22Rv1 (cell line): ENCODE measurements around the gene NUMA1.
A peak's percentile ranks its signal among the peaks of the same experiment; 100 is the strongest.

Source experiments
- H3K27ac ChIP-seq: fragments of 450-650 bp; 2 replicates; pipeline ENCODE4 v1.5.1; 2017
- CTCF ChIP-seq: fragments of 450-650 bp; IDR thresholded peaks from 2 replicates; pipeline ENCODE4 v1.5.1; 2017; ENCODE audit warnings: mild to moderate bottlenecking
- ZFX ChIP-seq: fragments of 450-650 bp; IDR thresholded peaks from 2 replicates; pipeline ENCODE4 v1.6.1; 2017; ENCODE audit warnings: antibody characterized with exemption, borderline replicate concordance

NUMA1 gene

DNA sequence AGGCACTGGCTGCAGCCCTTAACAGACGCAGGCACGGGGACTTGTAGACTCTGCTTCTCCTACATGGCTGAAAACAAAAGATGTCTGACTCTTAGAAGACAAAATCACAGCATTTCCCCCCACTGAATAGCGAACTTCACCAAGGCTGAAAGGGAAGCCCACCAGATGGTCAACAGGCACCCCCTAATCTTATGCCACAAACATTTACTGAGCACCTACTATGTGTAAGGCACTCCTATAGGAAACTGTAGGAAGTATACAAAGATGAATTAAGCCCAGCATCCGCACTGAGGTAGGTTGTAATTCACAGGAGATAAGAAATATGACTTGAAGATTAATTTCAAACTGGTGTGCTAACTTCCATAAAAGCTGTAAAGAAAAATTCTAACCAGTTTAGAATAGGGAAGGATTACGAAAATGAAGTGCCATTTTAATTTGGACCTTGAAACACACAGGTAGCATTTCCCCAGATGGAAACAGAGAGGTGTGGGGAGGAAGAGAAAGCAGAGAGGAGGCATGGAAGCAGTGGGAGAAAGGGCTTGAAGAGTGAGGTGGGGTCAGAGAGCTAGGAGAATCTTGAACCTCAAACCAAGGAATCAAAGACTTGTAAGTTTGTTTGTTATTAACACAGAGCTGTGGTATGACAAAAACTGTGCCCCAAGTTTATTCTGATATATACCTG is 38.1 kb downstream of the NUMA1 start:
- TF ChIP-seq CTCF = no peak
- no peak for TF ChIP-seq ZFX

DNA sequence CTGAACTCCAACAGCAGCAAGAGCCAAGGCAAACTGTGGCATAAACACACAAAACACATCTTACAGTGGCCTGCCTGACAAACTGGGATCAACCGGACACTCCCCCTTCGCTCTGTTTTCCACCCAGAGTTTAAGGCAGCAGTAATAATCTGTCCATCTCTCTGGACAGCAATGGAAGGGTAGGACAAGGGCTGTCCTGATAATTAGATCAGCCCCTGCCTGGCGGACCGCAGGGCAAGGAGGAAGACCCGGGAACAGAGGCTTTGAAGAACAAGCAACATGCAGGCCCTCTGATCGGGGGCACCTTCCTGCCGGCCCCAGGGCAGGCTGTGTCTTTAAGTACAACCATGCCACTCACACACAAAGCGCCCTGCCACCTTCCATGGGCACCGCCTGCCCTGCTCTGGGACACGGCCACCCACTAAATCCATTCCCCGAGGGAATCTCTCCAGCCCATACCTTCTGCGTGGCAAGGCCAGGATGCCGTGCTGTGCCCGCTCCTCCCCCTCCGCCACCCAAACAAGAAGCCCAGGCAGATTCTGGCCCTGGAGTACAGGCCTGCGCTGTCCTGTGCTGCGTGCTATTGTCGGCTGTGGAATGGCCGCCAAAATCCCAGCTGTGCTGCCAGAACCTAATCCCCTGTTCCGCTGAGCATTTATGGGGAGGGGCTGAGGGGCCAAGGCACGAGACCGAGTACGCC is 38.8 kb downstream of the NUMA1 start:
- H3K27ac ChIP-seq = peak overlapping the region; percentile 99
- TF ChIP-seq ZFX = no peak
- TF ChIP-seq CTCF = no peak

More for the DNA sequence above, 38.1 kb downstream of the NUMA1 start:
- H3K27ac ChIP-seq = peak overlapping the region; percentile 99

DNA sequence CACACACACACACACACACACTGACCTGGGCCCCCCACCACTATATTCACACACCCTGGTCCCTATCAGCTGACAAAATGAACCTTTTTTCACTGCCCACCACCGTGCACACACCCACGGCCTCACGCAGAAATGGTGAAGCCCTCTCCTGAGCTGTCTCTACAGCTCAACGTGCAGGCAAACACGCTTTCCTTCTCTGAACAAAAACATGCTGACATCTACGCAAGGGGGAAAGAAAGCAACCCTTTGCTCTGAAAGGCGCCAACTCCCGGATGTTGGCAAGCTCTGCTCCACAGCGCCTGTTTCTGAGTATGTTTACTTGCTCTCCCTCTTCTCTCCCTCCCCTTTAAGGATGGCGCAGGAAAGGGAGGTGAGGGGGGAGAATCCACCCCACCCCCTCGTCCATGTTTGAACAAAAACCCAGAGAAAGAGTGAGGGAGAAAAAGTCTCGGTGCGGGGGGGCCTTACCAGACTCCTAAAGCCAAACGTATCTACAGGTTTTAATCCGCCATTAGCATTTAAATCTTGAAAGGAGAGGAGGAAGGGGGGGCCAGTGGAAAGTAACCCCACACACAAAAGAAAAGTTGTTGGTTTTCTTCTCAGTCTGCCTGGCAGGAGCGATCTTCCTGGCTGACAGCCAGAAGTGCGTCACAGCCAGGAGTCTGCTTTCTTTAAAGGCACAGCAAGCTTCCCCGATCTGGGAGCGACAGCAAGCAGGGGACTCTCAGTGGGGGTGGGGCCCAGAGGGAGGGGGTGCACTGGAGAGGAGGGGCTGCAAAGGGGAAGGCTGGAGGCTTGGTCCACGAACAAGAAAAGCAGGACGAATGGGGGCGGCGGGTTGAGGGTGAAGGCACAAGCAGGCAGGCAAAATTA is 39.6 kb downstream of the NUMA1 start:
- TF ChIP-seq ZFX (no peak), CTCF (no peak)
- peak overlapping the region; percentile 99 for H3K27ac ChIP-seq

- TF ChIP-seq ZFX = no peak
- no peak for TF ChIP-seq CTCF
- H3K27ac ChIP-seq = peak overlapping the region; percentile 99
These were observed 40.4 kb downstream of the NUMA1 start for GRCh38 chr11:72039856-72040401.

GRCh38 chr11:72039031-72039855 is 41.1 kb downstream of the NUMA1 start:
- peak overlapping the region; percentile 99 for H3K27ac ChIP-seq
- no peak for TF ChIP-seq CTCF

DNA sequence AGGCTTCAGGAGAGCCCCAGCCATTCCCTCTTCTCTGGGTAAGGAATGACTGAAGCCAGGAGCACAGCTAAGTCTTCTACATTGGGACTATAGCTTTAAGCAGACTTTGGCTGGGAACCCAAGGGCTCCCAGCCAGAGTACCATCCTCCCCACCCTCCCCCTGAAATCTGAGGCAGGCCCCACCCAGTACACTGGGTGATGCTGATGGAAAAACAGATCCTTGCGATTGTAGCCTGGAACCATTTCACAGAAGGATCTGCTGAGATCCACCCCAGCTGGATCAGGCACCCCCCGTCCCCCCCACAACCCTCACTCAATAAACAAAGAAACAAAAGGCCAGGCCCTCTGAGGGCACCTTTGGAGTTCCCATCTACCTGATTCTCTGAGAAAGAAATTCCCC is 41.9 kb downstream of the NUMA1 start:
- TF ChIP-seq ZFX = no peak
- no peak for TF ChIP-seq CTCF
- peak overlapping the region; percentile 99 for H3K27ac ChIP-seq
